Measurements from ENCODE around the gene EFNA2.

- no peak for TF ChIP-seq ZNF274 (IDR thresholded peaks at IDR 0.05; ENCODE audit: borderline replicate concordance, extremely low read depth, low read length)
- TF ChIP-seq RBBP5 (IDR thresholded peaks at IDR 0.05; ENCODE audit: borderline replicate concordance, low read depth, low read length), result 0 out of 2 replicates have a peak, but pooled peaks have one; percentile 10
- TF ChIP-seq CTCF (IDR thresholded peaks at IDR 0.05; ENCODE audit: control extremely low read depth in 1 of 3, insufficient read depth in 1 of 3, low read depth in 1 of 3, low read length in 3 of 3), result no peak
- no peak for TF ChIP-seq FOSL1 (IDR thresholded peaks at IDR 0.05; ENCODE audit: insufficient read depth, low read depth, low read length)
- TF ChIP-seq POLR2A (IDR thresholded peaks at IDR 0.05; ENCODE audit: control extremely low read depth in 1 of 2, low read depth in 2 of 2, low read length in 2 of 2), result no peak
- TF ChIP-seq EP300 (IDR thresholded peaks at IDR 0.05; ENCODE audit: borderline replicate concordance in 1 of 2, low read depth in 2 of 2, low read length in 2 of 2), result no peak
Measured at GRCh38 chr19:1274081-1274851, 11.4 kb upstream of the EFNA2 start.
